ENCODE results near the gene ZNF138.
A peak's percentile ranks its signal among the peaks of the same experiment; 100 is the strongest.
"Not testable (repeated sequence)": the region's sequence is repeated elsewhere in the genome, so short reads cannot be mapped to it uniquely, and the experiment has no call there.

Gene ZNF138

GRCh38 chr7:64839910-64840309 is 45.7 kb downstream of the ZNF138 start:
- no peak for DNase-seq

DNA sequence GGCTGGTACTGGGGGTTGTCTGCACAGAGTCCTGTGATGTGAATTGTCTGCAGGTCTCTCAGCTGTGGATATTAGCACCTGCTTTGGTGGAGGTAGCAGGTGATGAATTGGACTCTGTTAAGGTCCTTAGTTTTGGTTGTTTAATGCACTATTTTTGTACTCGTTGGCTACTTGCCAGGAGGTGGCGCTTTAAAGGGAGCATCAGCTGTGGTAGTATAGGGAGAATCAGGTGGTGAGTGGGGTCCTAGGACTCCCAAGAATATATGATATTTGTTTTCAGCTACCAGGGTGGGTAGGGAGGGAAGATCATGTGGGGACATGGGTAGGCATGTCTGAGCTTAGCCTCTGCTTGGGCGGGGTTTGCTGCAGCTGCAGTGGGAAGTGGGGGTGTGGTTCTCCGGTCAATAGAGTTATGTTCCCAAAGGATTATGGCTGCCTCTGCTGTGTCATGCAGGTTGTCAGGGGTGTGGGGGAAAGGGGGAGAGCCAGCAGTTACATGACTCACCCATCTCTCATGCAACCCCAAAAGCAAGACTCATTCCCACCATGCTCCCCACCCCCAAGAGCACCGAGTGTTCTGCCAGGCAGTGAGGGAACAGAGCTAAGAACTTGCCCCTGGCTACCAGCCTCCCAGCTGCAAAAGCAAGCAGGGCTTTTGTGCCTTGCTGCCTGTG is 55.2 kb downstream of the ZNF138 start:
- DNase-seq: peak; percentile 60

- DNase-seq: no peak
These were observed 55.8 kb downstream of the ZNF138 start for GRCh38 chr7:64849924-64850499.

GRCh38 chr7:64853679-64854078 is 59.5 kb downstream of the ZNF138 start:
- no peak for DNase-seq

- no peak for DNase-seq
These were observed 60.7 kb downstream of the ZNF138 start for GRCh38 chr7:64854969-64855368.

GRCh38 chr7:64863021-64863420 is 68.8 kb downstream of the ZNF138 start:
- no peak for DNase-seq

GRCh38 chr7:64863530-64863929 is 69.3 kb downstream of the ZNF138 start:
- not testable (repeated sequence) for DNase-seq

- DNase-seq: no peak
These were observed 69.7 kb downstream of the ZNF138 start for GRCh38 chr7:64863969-64864368.

DNA sequence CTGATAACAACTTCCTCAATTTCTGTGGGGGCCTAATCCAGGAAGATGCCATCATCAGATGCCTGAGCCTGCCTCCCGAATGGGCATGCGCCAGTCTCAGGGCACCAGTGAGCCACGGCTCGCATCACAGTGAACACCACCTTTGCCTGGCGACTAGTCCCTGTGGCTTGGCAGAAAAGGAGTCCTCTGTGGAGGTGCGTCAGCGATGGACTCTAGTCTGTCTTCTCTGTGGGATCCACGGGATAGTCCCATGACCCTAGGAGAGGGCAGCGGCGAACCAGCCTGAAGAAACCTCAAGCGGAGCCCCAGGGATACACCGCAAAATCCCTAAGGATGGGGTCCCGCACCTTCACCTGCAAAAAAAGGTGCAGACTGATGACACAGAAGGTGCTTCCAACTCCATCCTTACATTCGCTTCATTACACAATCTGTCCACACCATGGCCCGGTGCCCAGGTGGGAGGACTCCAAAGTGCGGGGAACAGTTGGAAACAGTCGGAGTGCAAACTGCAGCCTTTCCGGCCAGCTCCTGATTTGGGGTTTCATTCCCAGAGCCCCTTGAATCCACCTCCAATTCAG is 73.7 kb downstream of the ZNF138 start:
- DNase-seq: no peak

DNA sequence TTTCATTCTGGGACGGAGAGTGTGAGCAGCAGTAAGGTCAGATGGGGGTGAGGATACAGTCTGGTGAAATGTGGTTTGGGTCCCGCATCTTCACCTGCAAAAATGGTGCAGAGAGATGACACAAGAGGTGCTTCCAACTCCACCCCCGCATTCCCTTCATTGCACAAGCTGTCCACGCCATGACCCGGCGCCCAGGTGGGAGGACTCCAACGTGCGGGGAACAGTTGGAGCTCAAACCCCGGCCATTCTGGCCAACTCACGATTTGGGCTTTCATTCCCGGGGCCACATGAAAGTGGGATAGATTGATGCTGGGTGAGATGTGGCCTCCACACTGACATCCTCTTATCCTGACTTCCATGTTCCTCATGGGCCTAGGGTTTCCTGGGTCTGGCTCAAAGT is 74.3 kb downstream of the ZNF138 start:
- DNase-seq: no peak

DNA sequence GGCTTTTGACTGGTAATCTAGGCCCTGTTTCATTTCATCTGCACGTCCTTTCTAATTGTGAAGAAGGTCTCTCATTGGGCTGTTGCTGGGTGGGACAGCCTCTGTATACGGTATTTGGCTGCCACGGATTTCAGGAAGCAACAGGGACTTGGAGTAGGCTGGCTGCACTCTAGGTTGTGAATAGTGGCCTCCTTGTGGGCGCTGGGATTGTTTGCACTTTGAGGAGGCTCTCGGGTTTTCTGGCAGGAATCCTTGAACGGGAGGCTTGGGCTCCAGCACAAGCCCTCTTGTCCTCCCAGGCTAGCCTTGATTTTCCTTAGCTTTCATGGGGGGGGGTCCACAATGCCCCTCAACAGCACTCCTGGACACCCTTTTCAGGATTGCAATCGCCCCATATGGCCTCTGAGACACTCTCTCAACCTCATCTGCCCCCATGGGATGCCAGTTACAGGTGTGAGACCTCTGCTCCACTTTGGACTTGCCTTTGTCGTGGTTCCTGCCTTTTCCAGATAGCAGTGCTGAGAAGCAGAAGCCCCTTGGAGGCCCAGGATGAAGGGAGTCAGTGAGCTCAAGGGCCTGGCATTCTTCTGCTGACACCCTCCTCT is 75.0 kb downstream of the ZNF138 start:
- DNase-seq: no peak

- DNase-seq: no peak
These were observed 75.8 kb downstream of the ZNF138 start for GRCh38 chr7:64869912-64870562.

DNA sequence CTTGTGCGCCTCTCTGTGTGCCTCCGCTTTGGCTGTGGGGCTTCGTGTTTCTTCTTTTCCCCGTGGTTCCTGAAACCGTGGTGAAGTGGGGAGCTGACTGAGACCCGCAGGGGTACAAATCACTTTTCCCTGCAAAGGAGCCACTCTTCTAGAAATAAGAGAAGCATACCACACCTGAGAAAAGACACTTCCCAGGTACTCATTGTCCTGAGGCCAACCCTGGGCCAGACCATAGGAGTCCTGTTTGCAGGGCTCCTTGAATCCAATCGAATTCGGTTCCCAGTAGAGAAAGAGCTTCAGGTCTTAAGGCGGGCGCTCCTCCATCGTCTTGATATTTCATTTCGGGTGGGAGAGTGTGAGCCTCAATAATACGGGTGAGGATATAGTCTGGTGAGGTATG is 76.4 kb downstream of the ZNF138 start:
- no peak for DNase-seq

GRCh38 chr7:64871761-64872160 is 77.5 kb downstream of the ZNF138 start:
- no peak for DNase-seq

- no peak for DNase-seq
These were observed 78.3 kb downstream of the ZNF138 start for GRCh38 chr7:64872351-64873154.

GRCh38 chr7:64873155-64873500 is 78.9 kb downstream of the ZNF138 start:
- no peak for DNase-seq

DNA sequence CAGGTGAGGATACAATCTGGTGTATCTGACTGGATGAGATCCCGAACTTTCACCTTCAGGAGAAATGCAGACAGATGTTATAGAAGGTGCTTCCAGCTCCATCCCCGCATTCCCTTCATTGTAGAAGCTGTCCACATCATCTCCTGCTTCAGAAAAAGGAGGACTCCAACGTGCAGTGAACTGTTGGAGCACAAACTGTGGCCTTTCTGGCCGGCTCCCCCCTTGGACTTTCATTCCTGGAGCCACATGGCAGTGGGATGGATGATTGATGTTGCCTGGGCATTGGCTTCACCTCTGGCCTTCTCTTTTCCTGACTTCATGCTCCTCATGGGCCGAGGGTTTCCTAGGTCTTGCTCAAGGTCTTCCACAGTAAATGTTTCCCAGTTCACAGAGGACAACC is 79.3 kb downstream of the ZNF138 start:
- no peak for DNase-seq

DNA sequence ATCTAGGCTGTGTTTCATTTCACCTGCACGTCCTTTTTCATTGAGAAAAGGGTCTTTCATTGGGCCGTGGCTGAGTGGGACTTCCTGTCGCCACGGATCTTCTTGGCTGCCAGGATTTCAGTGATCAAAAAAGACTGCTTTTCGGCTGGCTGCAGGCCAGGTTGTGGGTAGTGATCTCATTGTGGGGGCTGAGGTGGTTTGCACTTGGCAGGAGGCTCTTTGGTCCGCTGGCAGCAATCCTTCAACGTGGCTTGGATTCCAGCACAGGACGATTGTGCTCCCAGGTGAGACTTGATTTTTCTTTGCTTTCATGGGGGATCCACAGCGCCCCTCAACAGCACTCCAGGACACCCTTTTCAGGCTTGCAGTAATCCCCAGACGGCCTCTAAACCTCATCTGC is 79.9 kb downstream of the ZNF138 start:
- DNase-seq: no peak

DNA sequence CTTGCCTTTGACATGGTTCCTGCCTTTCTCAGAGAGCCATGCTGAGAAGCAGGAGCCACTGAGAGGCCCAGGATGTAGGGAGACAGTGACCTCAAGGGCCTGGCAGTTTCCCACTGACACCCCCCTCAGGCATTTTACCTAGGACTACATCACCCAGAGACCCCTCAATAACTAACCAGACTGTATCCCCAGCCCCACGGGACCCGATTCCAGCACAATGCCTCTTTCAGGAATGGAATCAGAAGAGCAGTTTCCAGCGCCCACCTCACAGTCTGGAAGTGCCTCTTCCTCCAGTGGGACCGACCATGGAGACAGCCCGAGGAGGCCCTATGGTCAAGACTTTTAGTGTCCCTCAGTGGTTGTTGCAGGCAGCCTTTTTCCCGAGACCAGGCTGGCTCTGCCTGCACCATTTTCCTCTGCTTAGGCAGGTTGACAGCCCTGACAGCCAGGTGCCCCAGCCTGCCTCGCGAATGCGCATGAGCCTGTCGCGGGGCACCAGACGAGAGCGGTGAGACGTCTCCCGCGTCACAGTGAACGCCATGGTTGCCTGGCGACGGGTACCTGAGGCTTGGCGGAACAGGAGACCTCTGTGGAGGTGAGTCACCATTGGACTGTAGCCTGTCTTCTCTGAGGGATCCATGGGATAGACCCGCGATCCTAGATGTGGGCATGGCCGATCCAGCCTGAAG is 80.5 kb downstream of the ZNF138 start:
- DNase-seq: peak; percentile 4

DNA sequence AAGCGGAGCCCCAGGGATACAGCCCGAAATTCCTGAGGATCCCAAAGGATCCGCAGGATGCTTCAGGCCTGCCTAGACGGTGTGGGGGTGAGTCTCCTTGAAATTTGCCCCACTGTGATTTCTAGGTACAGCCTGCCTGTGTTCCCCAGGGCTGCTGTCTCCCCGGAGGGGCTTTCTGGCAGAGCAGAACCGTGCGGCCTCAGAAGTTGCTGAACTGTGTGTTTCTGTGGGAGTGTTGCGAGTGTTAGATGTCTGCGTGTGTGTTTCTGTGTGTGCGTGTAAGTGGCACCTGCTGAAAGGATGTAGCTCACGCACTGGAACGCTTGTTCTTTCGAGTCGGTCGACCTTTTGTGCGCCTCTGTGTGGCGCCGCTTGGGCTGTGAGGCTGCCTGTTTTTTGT is 81.0 kb downstream of the ZNF138 start:
- DNase-seq: no peak

GRCh38 chr7:64875658-64876406 is 81.6 kb downstream of the ZNF138 start:
- DNase-seq: no peak
